ENCODE results near the gene GHDC.
"Not testable (repeated sequence)": the region's sequence is repeated elsewhere in the genome, so short reads cannot be mapped to it uniquely, and the experiment has no call there.

The GHDC gene

GRCh38 chr17:42159796-42160530 is 34.3 kb downstream of the GHDC start:
- in situ Hi-C loops (cut with MboI; ENCODE audit: low sequenced_read_pairs) = no loop called here

GRCh38 chr17:42155614-42156045 is 38.7 kb downstream of the GHDC start:
- in situ Hi-C loops (cut with MboI; ENCODE audit: low sequenced_read_pairs) = no loop called here

GRCh38 chr17:42153919-42154742 is 40.2 kb downstream of the GHDC start:
- in situ Hi-C loops (cut with MboI; ENCODE audit: low sequenced_read_pairs) = no loop called here

- in situ Hi-C loops (cut with MboI; ENCODE audit: low sequenced_read_pairs) = no loop called here
Observed at GRCh38 chr17:42146911-42147607, 47.2 kb downstream of the GHDC start.

- in situ Hi-C loops (cut with MboI; ENCODE audit: low sequenced_read_pairs) = not testable (repeated sequence)
Observed at GRCh38 chr17:42143138-42143537, 51.2 kb downstream of the GHDC start.

GRCh38 chr17:42142371-42142896 is 51.9 kb downstream of the GHDC start:
- in situ Hi-C loops (cut with MboI; ENCODE audit: low sequenced_read_pairs) = no loop called here

GRCh38 chr17:42141382-42141781 is 52.9 kb downstream of the GHDC start:
- in situ Hi-C loops (cut with MboI; ENCODE audit: low sequenced_read_pairs) = no loop called here

- in situ Hi-C loops (cut with MboI; ENCODE audit: low sequenced_read_pairs) = not testable (repeated sequence)
Observed at GRCh38 chr17:42140690-42141089, 53.6 kb downstream of the GHDC start.
